ENCODE measurements around the gene NDUFV3.
A peak's percentile ranks its signal among the peaks of the same experiment; 100 is the strongest.
"Not testable (repeated sequence)": the region's sequence is repeated elsewhere in the genome, so short reads cannot be mapped to it uniquely, and the experiment has no call there.

The NDUFV3 gene

GRCh38 chr21:42892931-42893755, at the start of gene NDUFV3:
TSS of gene NDUFV3 (plus strand) at chr21:42893309. CDS start at chr21:42893334, 25 bp downstream.
- peak; percentile 100 for DNase-seq

GRCh38 chr21:42844411-42845113, 48.5 kb upstream of the NDUFV3 start:
- peak; percentile 35 for DNase-seq

GRCh38 chr21:42845296-42845965, 47.7 kb upstream of the NDUFV3 start:
- DNase-seq, result peak; percentile 44

- peak; percentile 32 for DNase-seq
Observed at GRCh38 chr21:42846221-42846620, 46.9 kb upstream of the NDUFV3 start.

GRCh38 chr21:42847051-42847707, 45.9 kb upstream of the NDUFV3 start:
- peak; percentile 45 for DNase-seq

GRCh38 chr21:42847726-42848125, 45.4 kb upstream of the NDUFV3 start:
- DNase-seq, result peak; percentile 28

- DNase-seq, result not testable (repeated sequence)
Observed at GRCh38 chr21:42848144-42848931, 44.8 kb upstream of the NDUFV3 start.

- DNase-seq, result no peak
Observed at GRCh38 chr21:42848932-42849758, 44.0 kb upstream of the NDUFV3 start.

GRCh38 chr21:42849759-42850412, 43.2 kb upstream of the NDUFV3 start:
- no peak for DNase-seq

GRCh38 chr21:42850463-42850862, 42.6 kb upstream of the NDUFV3 start:
- DNase-seq, result no peak

GRCh38 chr21:42850866-42851391, 42.2 kb upstream of the NDUFV3 start:
- peak; percentile 78 for DNase-seq

GRCh38 chr21:42851812-42852665, 41.1 kb upstream of the NDUFV3 start:
- no peak for DNase-seq

GRCh38 chr21:42852925-42853570, 40.1 kb upstream of the NDUFV3 start:
- DNase-seq, result no peak

- no peak for DNase-seq
Observed at GRCh38 chr21:42853621-42854020, 39.5 kb upstream of the NDUFV3 start.

GRCh38 chr21:42854246-42855010, 38.7 kb upstream of the NDUFV3 start:
- DNase-seq, result no peak

- DNase-seq, result no peak
Observed at GRCh38 chr21:42855171-42855936, 37.8 kb upstream of the NDUFV3 start.

GRCh38 chr21:42855937-42856335, 37.2 kb upstream of the NDUFV3 start:
- DNase-seq, result no peak
